ENCODE measurements around the gene SPC24. TPM values are rescaled to one million over a fixed set of nuclear protein-coding genes. Genes with fewer than 3 reads are reported as not detected.
A peak's percentile ranks its signal among the peaks of the same experiment; 100 is the strongest.
"Not testable (repeated sequence)": the region's sequence is repeated elsewhere in the genome, so short reads cannot be mapped to it uniquely, and the experiment has no call there.

The SPC24 gene
- total RNA-seq, 2 donors from 2014 or later, result 3.4 to 3.9 TPM

DNA sequence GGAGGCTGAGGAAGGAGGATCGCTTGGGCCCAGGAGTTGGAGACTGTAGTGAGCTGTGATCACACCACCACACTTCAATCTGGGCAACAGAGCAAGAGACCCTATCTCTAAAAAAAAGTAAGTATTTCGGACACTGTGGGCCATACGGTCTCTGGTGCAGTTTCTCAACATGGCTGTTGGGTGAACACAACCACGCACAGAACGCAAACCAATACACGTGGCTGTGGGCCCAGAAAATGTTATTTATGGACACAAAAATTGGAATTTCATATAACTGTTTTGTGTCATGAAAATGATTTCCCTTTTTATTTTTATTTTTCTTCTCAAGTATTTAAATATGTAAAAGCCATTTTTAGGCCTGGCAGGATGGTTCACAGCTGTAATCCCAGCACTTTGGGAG is 46.8 kb downstream of the SPC24 start:
- intact Hi-C loops (cut with DNase I), result no loop called here
- ATAC-seq (no peak), DNase-seq (no peak)

DNA sequence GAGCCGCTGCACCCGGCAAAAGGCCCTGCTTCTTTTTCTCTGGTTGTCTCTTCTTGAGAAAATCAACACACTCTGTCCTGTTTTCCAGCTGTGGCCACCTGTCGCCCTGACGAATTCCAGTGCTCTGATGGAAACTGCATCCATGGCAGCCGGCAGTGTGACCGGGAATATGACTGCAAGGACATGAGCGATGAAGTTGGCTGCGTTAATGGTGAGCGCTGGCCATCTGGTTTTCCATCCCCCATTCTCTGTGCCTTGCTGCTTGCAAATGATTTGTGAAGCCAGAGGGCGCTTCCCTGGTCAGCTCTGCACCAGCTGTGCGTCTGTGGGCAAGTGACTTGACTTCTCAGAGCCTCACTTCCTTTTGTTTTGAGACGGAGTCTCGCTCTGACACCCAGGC is 49.1 kb downstream of the SPC24 start:
- ATAC-seq (peak in 1 of 2 donors; percentile 71), DNase-seq (peak; percentile 65)
- intact Hi-C loops (cut with DNase I), result no loop called here

DNA sequence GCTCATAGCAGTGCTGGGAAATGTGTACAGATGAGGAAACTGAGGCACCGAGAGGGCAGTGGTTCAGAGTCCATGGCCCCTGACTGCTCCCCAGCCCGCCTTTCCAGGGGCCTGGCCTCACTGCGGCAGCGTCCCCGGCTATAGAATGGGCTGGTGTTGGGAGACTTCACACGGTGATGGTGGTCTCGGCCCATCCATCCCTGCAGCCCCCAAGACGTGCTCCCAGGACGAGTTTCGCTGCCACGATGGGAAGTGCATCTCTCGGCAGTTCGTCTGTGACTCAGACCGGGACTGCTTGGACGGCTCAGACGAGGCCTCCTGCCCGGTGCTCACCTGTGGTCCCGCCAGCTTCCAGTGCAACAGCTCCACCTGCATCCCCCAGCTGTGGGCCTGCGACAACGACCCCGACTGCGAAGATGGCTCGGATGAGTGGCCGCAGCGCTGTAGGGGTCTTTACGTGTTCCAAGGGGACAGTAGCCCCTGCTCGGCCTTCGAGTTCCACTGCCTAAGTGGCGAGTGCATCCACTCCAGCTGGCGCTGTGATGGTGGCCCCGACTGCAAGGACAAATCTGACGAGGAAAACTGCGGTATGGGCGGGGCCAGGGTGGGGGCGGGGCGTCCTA is 50.5 kb downstream of the SPC24 start:
- DNase-seq, result no peak
- peak in 1 of 2 donors; percentile 15 for ATAC-seq
- intact Hi-C loops (cut with DNase I), result no loop called here

- intact Hi-C loops (cut with DNase I); DNase-seq: not testable (repeated sequence)
- peak in 1 of 2 donors; percentile 7 for ATAC-seq
These were observed 51.9 kb downstream of the SPC24 start for GRCh38 chr19:11103667-11104066.

DNA sequence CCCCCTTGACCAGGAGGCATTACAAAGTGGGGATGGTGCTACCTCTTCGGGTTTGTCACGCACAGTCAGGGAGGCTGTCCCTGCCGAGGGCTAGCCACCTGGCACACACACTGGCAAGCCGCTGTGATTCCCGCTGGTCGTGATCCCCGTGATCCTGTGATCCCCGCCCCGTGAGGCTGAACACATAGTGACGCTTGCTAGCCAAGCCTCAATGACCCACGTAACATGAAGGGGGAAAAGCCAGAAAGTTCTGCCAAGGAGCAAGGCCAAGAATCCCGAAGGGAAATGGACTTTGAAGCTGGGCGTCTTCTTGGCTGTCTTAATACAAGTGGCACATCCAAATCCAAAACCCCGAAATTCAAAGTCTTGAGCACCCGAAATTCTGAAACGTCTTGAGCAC is 52.6 kb downstream of the SPC24 start:
- no peak for DNase-seq
- intact Hi-C loops (cut with DNase I), result no loop called here
- ATAC-seq, result peak in 1 of 2 donors; percentile 85

- ATAC-seq, result no peak
- no peak for DNase-seq
- intact Hi-C loops (cut with DNase I), result no loop called here
These were observed 54.5 kb downstream of the SPC24 start for GRCh38 chr19:11101057-11101456.

- DNase-seq (no peak), ATAC-seq (no peak)
- intact Hi-C loops (cut with DNase I), result no loop called here
These were observed 55.5 kb downstream of the SPC24 start for GRCh38 chr19:11100049-11100448.

GRCh38 chr19:11098861-11099260 is 56.7 kb downstream of the SPC24 start:
- ATAC-seq (no peak), DNase-seq (no peak)
- intact Hi-C loops (cut with DNase I), result no loop called here

GRCh38 chr19:11098327-11098726 is 57.3 kb downstream of the SPC24 start:
- intact Hi-C loops (cut with DNase I), result no loop called here
- no peak for DNase-seq
- ATAC-seq, result no peak

DNA sequence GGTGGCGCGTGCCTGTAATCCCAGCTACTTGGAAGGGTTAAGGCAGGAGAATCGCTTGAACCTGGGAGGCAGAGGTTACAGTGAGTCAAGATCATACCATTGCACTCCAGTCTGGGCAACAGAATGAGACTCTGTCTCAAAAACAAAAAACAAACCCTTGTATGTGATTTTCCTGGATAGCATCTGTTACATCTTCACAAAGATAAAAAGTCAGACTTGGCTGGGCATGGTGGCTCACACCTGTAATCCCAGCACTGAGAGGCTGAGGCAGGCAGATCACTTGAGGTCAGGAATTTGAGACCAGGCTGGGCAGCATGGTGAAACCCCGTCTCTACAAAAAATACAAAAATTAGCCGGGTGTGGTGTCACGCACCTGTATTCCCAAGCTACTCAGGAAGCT is 58.2 kb downstream of the SPC24 start:
- ATAC-seq; intact Hi-C loops (cut with DNase I); DNase-seq: not testable (repeated sequence)

GRCh38 chr19:11096210-11096841 is 59.3 kb downstream of the SPC24 start:
- ATAC-seq (peak; percentile 68 to 69), DNase-seq (peak; percentile 74)
- intact Hi-C loops (cut with DNase I), result no loop called here

Small RNAs within 50 kb of the gene (microRNA-seq; reads per million reads assigned to microRNA genes)
- gene MIR6886, result 0 to 0.27 reads per million in 2 donors

Other genes with a start within 250 kb of the SPC24 start
- 10 to 100 TPM; 26.5 to 31.8 TPM for gene YIPF2, start 227.1 kb downstream of the SPC24 start, total RNA-seq
- gene TIMM29, start 227.0 kb downstream of the SPC24 start, total RNA-seq, result 10 to 100 TPM; 12.7 to 15.1 TPM
- 10 to 100 TPM; 43.5 to 53.6 TPM for gene SMARCA4, start 194.8 kb downstream of the SPC24 start, total RNA-seq
- gene LDLR, start 66.3 kb downstream of the SPC24 start, total RNA-seq, result 10 to 100 TPM; 24.4 to 80.0 TPM
- gene KANK2, start 41.8 kb upstream of the SPC24 start, total RNA-seq, result 100 to 1,000 TPM; 238 to 255 TPM
- 10 to 100 TPM in 1 of 2 donors, 1 to 10 TPM in 1; 4.0 to 20.3 TPM for gene ANGPTL8, start 83.8 kb upstream of the SPC24 start, total RNA-seq
- 10 to 100 TPM; 37.5 to 61.1 TPM for gene DOCK6, start 106.7 kb upstream of the SPC24 start, total RNA-seq
- not detected for gene TSPAN16, start 140.4 kb upstream of the SPC24 start, total RNA-seq
- gene RAB3D, start 183.9 kb upstream of the SPC24 start, total RNA-seq, result 10 to 100 TPM; 12.2 to 14.2 TPM
- 10 to 100 TPM; 89.9 to 96.6 TPM for gene TMEM205, start 190.5 kb upstream of the SPC24 start, total RNA-seq
- 10 to 100 TPM; 16.4 to 20.0 TPM for gene CCDC159, start 190.7 kb upstream of the SPC24 start, total RNA-seq
- 10 to 100 TPM; 23.5 to 28.3 TPM for gene PLPPR2, start 199.7 kb upstream of the SPC24 start, total RNA-seq
- gene SWSAP1, start 218.9 kb upstream of the SPC24 start, total RNA-seq, result 1 to 10 TPM; 1.3 to 1.5 TPM
- gene EPOR, start 228.5 kb upstream of the SPC24 start, total RNA-seq, result 1 to 10 TPM; 7.5 to 7.7 TPM